SK-N-DZ (cell line): ENCODE data around the gene ATP1A3.

Source experiments
- DNase-seq: peaks from one replicate; pipeline ENCODE4 v3.0.0-alpha.2; 2015; ENCODE audit warnings: low spot score

ATP1A3 gene

DNA sequence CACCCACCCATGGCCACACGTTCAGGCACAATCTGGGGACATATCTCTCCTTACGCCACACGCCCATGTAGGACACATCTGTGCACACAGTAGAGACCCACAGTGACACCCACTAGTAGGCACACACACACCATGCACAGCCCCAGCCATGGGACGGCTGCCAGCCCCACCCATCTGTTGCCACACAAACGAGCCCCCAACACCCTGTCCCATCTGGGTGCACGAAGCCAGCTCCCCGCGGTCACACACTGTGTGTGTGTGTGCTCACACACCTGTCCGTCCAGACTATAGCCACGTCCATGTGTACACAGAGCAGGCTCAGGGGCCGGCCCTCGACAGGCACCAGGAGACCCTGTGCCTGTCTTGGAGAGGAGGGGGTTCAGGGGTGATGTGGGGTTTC is 76.4 kb downstream of the ATP1A3 start:
- no peak for DNase-seq
